GM04503 (cell line): ENCODE results near the gene TANGO6.
"Not testable (repeated sequence)": the region's sequence is repeated elsewhere in the genome, so short reads cannot be mapped to it uniquely, and the experiment has no call there.

Experiments
- DNase-seq: peaks from one replicate; pipeline ENCODE4 v3.0.0-alpha.2; 2012; ENCODE audit warnings: low read depth

Gene TANGO6

GRCh38 chr16:69057400-69058378 is 214.4 kb downstream of the TANGO6 start:
- DNase-seq: peak; percentile 75

- not testable (repeated sequence) for DNase-seq
Measured at GRCh38 chr16:69063491-69063890, 220.2 kb downstream of the TANGO6 start.

DNA sequence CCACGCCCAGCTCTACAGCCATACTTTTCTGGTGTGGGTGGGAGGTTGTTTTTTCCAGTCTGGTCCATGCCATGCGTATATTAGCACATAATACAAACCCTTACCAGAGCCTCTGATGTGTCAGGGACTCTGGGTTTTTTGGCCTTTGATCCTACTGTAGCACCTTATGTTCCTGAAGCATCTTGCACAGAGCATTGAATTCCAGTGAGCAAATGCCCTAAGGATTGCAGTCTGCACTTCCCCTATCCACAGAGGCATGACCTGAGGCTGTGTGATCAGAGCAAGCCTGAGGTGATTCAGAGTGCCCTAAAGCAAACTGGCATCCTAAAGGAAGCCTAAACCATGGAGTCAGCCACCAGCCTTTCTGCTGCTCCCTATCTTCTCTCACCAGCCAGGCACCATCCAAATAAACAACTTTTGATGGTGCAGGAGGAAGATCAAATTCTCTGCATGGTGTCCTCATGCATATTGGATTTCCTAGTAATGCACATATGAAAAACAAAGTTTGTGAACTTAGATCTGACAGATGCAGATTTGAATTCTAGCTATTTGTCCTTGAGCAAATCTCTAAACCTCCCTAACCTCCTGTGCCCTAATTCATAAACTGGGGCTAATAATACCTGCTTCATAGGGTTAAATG is 220.9 kb downstream of the TANGO6 start:
- no peak for DNase-seq

GRCh38 chr16:69064764-69065313 is 221.5 kb downstream of the TANGO6 start:
- DNase-seq: no peak

GRCh38 chr16:69069504-69069903 is 226.2 kb downstream of the TANGO6 start:
- no peak for DNase-seq

GRCh38 chr16:69071036-69071435 is 227.7 kb downstream of the TANGO6 start:
- no peak for DNase-seq

- DNase-seq: no peak
Measured at GRCh38 chr16:69072640-69072974, 229.3 kb downstream of the TANGO6 start.

DNA sequence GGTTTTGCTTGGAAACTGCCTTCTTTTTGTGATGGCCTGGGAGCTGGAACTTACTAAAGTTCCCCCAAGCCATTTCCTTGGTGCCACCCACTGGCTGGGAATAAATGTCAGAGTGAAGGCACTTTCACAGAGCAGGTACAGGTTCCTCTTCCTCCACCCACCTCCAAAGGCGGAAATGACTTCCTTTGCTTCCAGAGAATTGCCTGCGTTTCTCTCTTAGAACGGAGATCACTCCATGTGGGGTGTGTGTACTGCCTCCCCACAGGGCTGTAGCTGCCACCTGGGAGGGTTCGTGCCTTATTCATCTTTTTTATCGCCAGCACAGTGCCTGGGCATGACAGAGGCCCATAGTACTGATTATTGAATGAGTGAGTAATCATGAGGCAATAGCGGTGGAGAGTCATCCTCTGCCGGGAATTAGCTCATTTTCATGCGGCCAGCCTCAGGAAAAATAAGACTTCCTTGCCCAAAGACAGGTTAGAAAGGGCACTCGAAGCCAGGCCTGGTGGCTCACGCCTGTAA is 229.9 kb downstream of the TANGO6 start:
- DNase-seq: peak; percentile 59

DNA sequence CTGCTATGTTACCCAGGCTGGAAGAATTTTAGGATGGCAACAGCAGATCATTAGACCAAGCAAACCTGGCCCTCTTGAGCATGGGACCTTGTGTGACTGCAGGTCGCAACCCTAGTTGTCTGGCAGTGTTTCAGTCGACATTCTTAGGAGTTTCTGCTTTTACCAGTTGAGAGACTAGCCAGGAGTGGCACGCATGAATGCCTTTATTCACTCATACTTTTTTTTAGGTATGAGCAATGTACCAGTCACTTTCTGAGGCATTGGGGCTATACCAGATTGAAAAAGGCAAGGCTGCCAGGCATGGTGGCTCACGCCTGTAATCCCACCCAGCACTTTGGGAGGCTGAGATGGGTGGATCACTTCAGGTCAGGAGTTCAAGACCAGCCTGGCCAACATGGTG is 233.9 kb downstream of the TANGO6 start:
- DNase-seq: no peak

GRCh38 chr16:69078073-69078472 is 234.7 kb downstream of the TANGO6 start:
- no peak for DNase-seq

DNA sequence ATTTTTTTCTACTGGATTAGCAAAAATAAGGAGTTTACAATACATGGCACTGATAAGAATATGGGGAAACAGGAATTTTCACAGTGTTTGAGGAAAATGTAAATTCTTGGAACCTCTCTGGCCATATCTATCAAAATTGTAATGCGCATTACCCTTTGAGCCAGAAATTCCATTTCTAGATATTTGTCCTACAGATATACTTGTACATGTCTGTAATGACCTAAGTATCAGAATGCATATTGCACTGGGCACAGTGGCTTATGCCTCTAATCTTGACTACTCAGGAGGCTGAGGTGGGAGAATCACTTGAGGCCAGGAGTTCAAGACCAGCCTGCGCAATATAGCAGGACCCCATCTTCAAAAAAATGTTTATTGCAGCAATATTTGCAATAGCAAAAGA is 236.4 kb downstream of the TANGO6 start:
- no peak for DNase-seq

DNA sequence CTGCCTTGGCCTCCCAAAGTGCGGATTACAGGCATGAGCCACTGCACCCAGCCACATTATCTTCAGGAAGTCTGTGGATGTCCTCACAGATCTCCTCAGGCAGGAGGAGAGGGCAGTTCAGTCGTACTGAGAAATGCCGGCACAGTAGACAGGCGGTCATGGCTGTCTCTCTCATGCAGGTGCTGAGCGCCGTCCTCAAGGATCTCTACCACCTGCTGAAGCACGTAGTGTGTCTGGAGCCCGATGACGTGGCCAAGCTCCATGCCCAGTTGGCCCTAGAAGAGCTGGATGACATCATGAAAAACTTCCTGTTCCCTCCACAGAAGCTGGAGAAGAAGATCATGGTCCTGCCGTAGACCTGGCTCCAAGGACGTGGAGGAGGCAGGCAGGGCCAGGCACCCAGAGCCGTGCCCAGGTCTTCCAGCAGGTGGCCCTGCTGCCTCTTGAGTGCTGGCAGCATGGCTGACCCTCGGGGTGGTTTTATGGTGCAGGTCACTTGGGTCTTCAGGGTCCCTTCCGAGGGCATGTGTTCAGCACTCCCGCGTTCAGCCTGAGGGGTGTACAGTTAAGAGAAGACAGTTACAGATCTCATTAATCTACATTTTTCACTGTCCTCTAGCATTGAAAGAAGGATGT is 240.1 kb downstream of the TANGO6 start:
- DNase-seq: no peak

DNA sequence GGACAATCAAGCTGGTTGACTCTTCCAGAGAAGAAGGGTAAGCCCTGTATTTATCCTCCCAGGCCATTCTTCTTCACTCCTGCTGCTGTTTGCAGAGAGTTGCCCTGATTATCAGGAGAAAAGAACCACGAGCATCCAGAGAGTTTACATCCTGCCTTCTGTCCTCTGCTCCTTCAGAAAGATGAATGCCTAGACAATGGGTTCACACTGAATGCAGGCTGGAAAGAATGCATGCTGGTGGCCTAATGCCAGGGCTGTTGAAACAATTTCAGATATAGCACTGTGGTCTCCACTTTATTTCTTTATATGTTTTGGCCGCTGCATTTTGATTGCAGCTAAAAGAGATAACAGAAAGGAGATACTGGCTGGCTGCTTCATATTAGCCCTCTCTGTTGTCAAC is 241.0 kb downstream of the TANGO6 start:
- no peak for DNase-seq

- DNase-seq: no peak
Measured at GRCh38 chr16:69085032-69085695, 241.8 kb downstream of the TANGO6 start.

DNA sequence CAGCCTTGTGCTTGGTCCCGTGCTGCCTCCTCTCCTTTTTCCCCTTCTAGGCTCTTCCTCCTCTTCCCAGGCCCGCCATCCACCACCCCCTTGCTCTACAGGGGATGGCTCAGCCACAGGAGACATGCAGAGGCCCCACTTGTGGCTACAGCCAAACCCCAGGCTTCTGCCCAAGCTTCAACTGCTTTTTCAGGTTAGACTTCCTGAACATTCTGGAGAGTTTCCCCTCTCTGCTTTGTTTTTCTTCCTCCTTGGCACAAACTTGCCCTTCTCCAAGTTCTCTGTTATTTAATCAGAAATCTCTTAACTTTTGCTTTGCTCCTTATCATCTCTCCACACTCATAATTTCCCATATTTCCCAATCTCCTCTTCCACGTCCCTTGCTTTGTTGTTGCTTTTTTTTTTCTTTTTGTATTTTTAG is 243.8 kb downstream of the TANGO6 start:
- DNase-seq: no peak

DNA sequence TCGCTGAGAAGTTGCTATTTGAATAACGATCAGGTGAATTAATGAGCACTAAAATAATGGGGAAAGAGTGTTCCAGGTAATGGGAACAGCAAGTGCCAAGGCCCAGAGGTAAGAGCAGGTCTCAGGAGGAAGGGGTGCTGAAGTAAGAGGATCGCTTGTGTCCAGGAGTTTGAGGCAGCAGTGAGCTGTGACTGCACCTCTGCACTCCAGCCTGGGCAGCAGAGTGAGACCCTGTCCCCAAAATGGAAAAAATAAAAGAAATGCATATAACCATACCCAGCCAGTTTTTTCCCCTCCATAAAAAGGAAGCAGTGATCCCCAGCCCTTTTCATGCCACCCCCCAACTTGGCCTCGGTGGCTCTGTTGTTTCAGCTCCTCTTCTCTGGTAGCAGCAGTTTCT is 245.4 kb downstream of the TANGO6 start:
- no peak for DNase-seq

GRCh38 chr16:69089091-69089910 is 246.0 kb downstream of the TANGO6 start:
- DNase-seq: no peak

DNA sequence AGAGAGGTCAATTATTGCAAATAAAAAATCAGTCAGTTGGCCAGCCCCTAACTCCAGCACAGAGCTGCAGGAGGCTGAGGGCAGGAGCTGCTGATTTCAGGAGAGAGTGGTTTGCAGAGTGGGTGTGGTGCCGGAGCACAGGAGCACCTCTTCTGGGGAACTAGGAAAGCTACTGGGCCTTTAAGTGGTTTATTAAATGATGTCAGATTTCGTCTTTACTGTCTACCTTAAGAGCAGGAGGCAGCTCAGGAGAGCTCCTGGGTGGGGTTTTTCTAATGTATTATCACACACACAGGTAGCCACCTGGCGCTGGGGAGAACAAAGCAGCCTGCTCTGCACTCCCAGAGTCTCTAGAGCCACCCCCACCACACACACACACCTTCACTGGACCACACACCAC is 250.6 kb downstream of the TANGO6 start:
- no peak for DNase-seq

DNA sequence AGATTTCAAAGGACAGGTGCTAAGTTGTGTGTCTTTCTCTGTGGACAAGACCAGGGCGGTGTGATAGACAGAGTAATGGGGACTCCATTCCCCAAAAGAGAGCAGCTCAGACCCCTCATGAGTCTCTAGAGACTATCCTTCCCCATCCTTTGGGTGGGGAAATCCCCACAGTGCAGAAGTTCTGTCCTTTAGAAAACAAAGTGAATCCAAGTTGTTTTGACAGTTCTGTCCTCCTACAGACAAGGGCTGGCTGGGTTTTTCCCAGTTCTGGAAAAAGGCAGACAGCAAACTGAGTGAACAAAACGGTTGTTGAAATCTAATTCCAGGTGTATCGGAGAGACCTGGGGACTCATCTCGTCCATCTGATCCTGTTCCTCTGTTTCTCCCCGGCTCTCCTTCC is 251.2 kb downstream of the TANGO6 start:
- no peak for DNase-seq

- no peak for DNase-seq
Measured at GRCh38 chr16:69095193-69095592, 251.9 kb downstream of the TANGO6 start.
